T-helper 17 cell (primary cell): ENCODE results near the gene SPATS1. TPM values are rescaled to one million over a fixed set of nuclear protein-coding genes. Genes with fewer than 3 reads are reported as not detected.
"Not testable (repeated sequence)": the region's sequence is repeated elsewhere in the genome, so short reads cannot be mapped to it uniquely, and the experiment has no call there.

Experiments
- ATAC-seq: fragments of 150-1000 bp; cut with Tn5 transposase; 2 replicates; pipeline ENCODE4 v1.10.0; 2021; ENCODE audit warnings: mild to moderate bottlenecking, moderate library complexity
- DNase-seq, 3 donors: peaks; one replicate each; pipeline versions ENCODE4 v3.0.0 to v3.0.0-alpha.2; 2020 to 2021
- H3K9me3 ChIP-seq: one replicate; pipeline ENCODE4 v1.7.0; 2013; ENCODE audit warnings: low read length, mild to moderate bottlenecking; ENCODE audit not compliant: control insufficient read depth, poor library complexity, severe bottlenecking
- H3K27ac Mint-ChIP-seq: one replicate; pipeline ENCODE4 v1.8.0; 2022; ENCODE audit warnings: mild to moderate bottlenecking, moderate library complexity, mixed read lengths
- H3K27me3 Mint-ChIP-seq: one replicate; pipeline ENCODE4 v1.8.0; 2022; ENCODE audit warnings: mixed read lengths
- H3K36me3 Mint-ChIP-seq: one replicate; pipeline ENCODE4 v1.8.0; 2022; ENCODE audit warnings: low read depth, mixed read lengths
- H3K4me1 Mint-ChIP-seq: one replicate; pipeline ENCODE4 v1.8.0; 2022; ENCODE audit warnings: mild to moderate bottlenecking, mixed read lengths
- H3K4me3 Mint-ChIP-seq: one replicate; pipeline ENCODE4 v1.8.0; 2022; ENCODE audit warnings: mild to moderate bottlenecking, moderate library complexity, mixed read lengths
- total RNA-seq, 4 donors: library from RNA in 2 of 4; stranded (reverse) in 2 of 4; gene quantifications; one replicate each; pipeline ENCODE4 v1.2.3 and lab custom pipeline; 2022 to 2026

The SPATS1 gene
- total RNA-seq, 2 donors from 2014 or later = not detected

GRCh38 chr6:44316481-44316880 is 26.0 kb upstream of the SPATS1 start:
- H3K4me1 Mint-ChIP-seq = peaks cover 19% of the 10 kb centered on the region
- H3K36me3 Mint-ChIP-seq = peaks cover 6% of the 10 kb centered on the region
- peaks cover 45% of the 10 kb centered on the region for H3K27me3 Mint-ChIP-seq
- DNase-seq = no peak
- H3K27ac Mint-ChIP-seq = no peak overlapping the region
- no peak overlapping the region for H3K4me3 Mint-ChIP-seq
- H3K9me3 ChIP-seq = no peaks in the 10 kb centered on the region
- ATAC-seq = no peak

GRCh38 chr6:44317136-44317631 is 25.3 kb upstream of the SPATS1 start:
- not testable (repeated sequence) for DNase-seq, H3K4me3 Mint-ChIP-seq, H3K9me3 ChIP-seq, H3K27ac Mint-ChIP-seq, H3K36me3 Mint-ChIP-seq, ATAC-seq
- peaks cover 13% of the 10 kb centered on the region for H3K4me1 Mint-ChIP-seq
- peaks cover 45% of the 10 kb centered on the region for H3K27me3 Mint-ChIP-seq

- peaks cover 6% of the 10 kb centered on the region for H3K36me3 Mint-ChIP-seq
- no peak overlapping the region for H3K4me3 Mint-ChIP-seq
- peaks cover 45% of the 10 kb centered on the region for H3K27me3 Mint-ChIP-seq
- no peak for ATAC-seq
- H3K4me1 Mint-ChIP-seq = peaks cover 3% of the 10 kb centered on the region
- H3K9me3 ChIP-seq = no peaks in the 10 kb centered on the region
- H3K27ac Mint-ChIP-seq = no peak overlapping the region
- no peak for DNase-seq
Observed at GRCh38 chr6:44321210-44321609, 21.2 kb upstream of the SPATS1 start.

GRCh38 chr6:44327096-44327495 is 15.4 kb upstream of the SPATS1 start:
- ATAC-seq (no peak), DNase-seq (no peak)
- H3K27ac Mint-ChIP-seq = no peak overlapping the region
- H3K4me1 Mint-ChIP-seq = no peaks in the 10 kb centered on the region
- no peaks in the 10 kb centered on the region for H3K36me3 Mint-ChIP-seq
- peaks cover 41% of the 10 kb centered on the region for H3K27me3 Mint-ChIP-seq
- no peak overlapping the region for H3K4me3 Mint-ChIP-seq
- H3K9me3 ChIP-seq = no peaks in the 10 kb centered on the region

GRCh38 chr6:44327760-44328159 is 14.7 kb upstream of the SPATS1 start:
- Mint-ChIP-seq H3K27ac (no peak overlapping the region), H3K4me3 (no peak overlapping the region), H3K27me3 (peaks cover 48% of the 10 kb centered on the region), H3K36me3 (peaks cover 3% of the 10 kb centered on the region), H3K4me1 (no peaks in the 10 kb centered on the region)
- no peaks in the 10 kb centered on the region for H3K9me3 ChIP-seq
- ATAC-seq (no peak), DNase-seq (no peak)

GRCh38 chr6:44328203-44328602 is 14.2 kb upstream of the SPATS1 start:
- not testable (repeated sequence) for DNase-seq, H3K27ac Mint-ChIP-seq, H3K36me3 Mint-ChIP-seq, H3K4me1 Mint-ChIP-seq, H3K4me3 Mint-ChIP-seq, H3K9me3 ChIP-seq, ATAC-seq
- H3K27me3 Mint-ChIP-seq = peaks cover 52% of the 10 kb centered on the region

- Mint-ChIP-seq H3K27ac (no peak overlapping the region), H3K4me3 (no peak overlapping the region), H3K27me3 (peaks cover 58% of the 10 kb centered on the region), H3K36me3 (peaks cover 3% of the 10 kb centered on the region), H3K4me1 (no peaks in the 10 kb centered on the region)
- no peaks in the 10 kb centered on the region for H3K9me3 ChIP-seq
- DNase-seq (no peak), ATAC-seq (no peak)
Observed at GRCh38 chr6:44329858-44330257, 12.6 kb upstream of the SPATS1 start.

- ATAC-seq (no peak), DNase-seq (no peak)
- no peaks in the 10 kb centered on the region for H3K9me3 ChIP-seq
- H3K4me3 Mint-ChIP-seq = no peak overlapping the region
- peaks cover 67% of the 10 kb centered on the region for H3K27me3 Mint-ChIP-seq
- H3K36me3 Mint-ChIP-seq = peaks cover 3% of the 10 kb centered on the region
- no peak overlapping the region for H3K27ac Mint-ChIP-seq
- no peaks in the 10 kb centered on the region for H3K4me1 Mint-ChIP-seq
Observed at GRCh38 chr6:44332585-44332984, 9.9 kb upstream of the SPATS1 start.

- DNase-seq (no peak), ATAC-seq (no peak)
- no peak overlapping the region for H3K27ac Mint-ChIP-seq
- peaks cover 59% of the 10 kb centered on the region for H3K27me3 Mint-ChIP-seq
- H3K4me1 Mint-ChIP-seq = no peaks in the 10 kb centered on the region
- no peak overlapping the region for H3K4me3 Mint-ChIP-seq
- H3K9me3 ChIP-seq = no peaks in the 10 kb centered on the region
- H3K36me3 Mint-ChIP-seq = peaks cover 3% of the 10 kb centered on the region
Observed at GRCh38 chr6:44333273-44333919, 9.1 kb upstream of the SPATS1 start.

- ATAC-seq = no peak
- H3K4me3 Mint-ChIP-seq = no peak overlapping the region
- peaks cover 53% of the 10 kb centered on the region for H3K27me3 Mint-ChIP-seq
- H3K36me3 Mint-ChIP-seq = peaks cover 3% of the 10 kb centered on the region
- H3K9me3 ChIP-seq = no peaks in the 10 kb centered on the region
- no peak for DNase-seq
- H3K4me1 Mint-ChIP-seq = no peaks in the 10 kb centered on the region
- H3K27ac Mint-ChIP-seq = no peak overlapping the region
Observed at GRCh38 chr6:44333942-44334341, 8.5 kb upstream of the SPATS1 start.

GRCh38 chr6:44335631-44336030 is 6.8 kb upstream of the SPATS1 start:
- H3K9me3 ChIP-seq = no peaks in the 10 kb centered on the region
- no peak overlapping the region for H3K4me3 Mint-ChIP-seq
- peaks cover 3% of the 10 kb centered on the region for H3K36me3 Mint-ChIP-seq
- peaks cover 36% of the 10 kb centered on the region for H3K27me3 Mint-ChIP-seq
- no peak overlapping the region for H3K27ac Mint-ChIP-seq
- ATAC-seq = no peak
- H3K4me1 Mint-ChIP-seq = no peaks in the 10 kb centered on the region
- DNase-seq = no peak

GRCh38 chr6:44338228-44339122 is 4.0 kb upstream of the SPATS1 start:
- Mint-ChIP-seq H3K36me3 (no peaks in the 10 kb centered on the region), H3K27ac (no peak overlapping the region), H3K4me1 (no peaks in the 10 kb centered on the region), H3K27me3 (peaks cover 34% of the 10 kb centered on the region), H3K4me3 (no peak overlapping the region)
- DNase-seq (peak; percentile 18 to 57 (median 40)), ATAC-seq (peak; percentile 95)
- H3K9me3 ChIP-seq = no peaks in the 10 kb centered on the region

- H3K27ac Mint-ChIP-seq = no peak overlapping the region
- H3K4me3 Mint-ChIP-seq = no peak overlapping the region
- H3K27me3 Mint-ChIP-seq = peaks cover 38% of the 10 kb centered on the region
- no peaks in the 10 kb centered on the region for H3K36me3 Mint-ChIP-seq
- no peaks in the 10 kb centered on the region for H3K9me3 ChIP-seq
- ATAC-seq (no peak), DNase-seq (no peak)
- H3K4me1 Mint-ChIP-seq = no peaks in the 10 kb centered on the region
Observed at GRCh38 chr6:44339301-44339700, 3.1 kb upstream of the SPATS1 start.
